ENCODE data around the gene ILF3.

The ILF3 gene

DNA sequence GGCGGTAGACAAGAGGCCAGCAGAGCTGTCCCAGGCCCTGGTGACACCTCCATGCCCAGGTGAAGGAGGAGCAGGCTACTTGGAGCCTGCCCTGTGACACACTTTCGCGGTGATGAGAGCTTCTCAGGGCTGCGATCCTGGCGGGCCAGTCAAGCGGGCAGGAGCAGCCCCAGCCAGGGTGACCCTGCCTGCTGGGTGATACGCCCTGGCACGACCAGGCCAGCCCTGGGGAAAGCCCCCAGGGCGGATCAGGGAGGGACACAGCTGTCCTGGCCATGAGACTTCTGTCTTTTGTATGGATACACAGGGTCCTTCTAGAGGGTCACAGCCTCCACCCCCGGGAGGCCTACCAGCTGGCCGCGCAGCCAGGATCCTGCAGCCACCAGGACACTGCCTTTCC, 76.8 kb downstream of the ILF3 start:
- DNase-seq (ENCODE audit: low spot score): no peak

DNA sequence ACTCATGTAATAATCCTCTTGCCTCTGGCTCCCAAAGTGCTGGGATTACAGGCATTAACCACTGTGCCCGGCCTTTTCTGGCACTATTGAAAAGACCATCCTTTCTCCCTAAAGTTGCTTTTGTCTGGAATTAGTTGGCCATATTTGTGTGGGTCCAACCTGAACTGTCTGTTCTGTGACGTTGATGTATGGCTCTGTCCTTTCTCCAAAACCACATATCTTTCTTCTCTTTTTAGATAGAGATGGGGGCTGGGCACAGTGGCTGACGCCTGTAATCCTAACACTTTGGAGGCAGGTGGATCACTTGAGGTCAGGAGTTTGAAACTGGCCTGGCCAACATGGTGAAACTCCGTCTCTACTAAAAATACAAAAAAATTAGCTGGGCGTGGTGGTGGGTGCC, 81.6 kb downstream of the ILF3 start:
- no peak for DNase-seq (ENCODE audit: low spot score)

DNA sequence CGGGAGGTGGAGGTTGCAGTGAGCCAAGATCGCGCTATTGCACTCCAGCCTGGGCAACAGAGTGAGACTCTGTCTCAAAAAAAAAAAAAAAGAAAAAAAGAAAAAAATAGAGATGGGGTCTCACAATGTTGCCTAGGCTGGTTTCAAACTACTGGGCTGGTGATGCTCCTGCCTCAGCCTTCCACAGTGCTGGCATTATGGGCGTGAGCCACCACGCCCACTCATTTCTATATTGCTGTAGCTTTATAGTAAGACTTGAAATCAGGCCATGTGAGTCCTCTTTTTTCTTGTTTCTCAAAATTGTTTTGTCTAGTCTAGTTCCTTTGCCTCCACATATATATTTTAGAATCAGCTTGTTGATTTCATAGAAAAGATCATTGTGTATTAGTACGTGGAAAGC, 82.0 kb downstream of the ILF3 start:
- no peak for DNase-seq (ENCODE audit: low spot score)

DNA sequence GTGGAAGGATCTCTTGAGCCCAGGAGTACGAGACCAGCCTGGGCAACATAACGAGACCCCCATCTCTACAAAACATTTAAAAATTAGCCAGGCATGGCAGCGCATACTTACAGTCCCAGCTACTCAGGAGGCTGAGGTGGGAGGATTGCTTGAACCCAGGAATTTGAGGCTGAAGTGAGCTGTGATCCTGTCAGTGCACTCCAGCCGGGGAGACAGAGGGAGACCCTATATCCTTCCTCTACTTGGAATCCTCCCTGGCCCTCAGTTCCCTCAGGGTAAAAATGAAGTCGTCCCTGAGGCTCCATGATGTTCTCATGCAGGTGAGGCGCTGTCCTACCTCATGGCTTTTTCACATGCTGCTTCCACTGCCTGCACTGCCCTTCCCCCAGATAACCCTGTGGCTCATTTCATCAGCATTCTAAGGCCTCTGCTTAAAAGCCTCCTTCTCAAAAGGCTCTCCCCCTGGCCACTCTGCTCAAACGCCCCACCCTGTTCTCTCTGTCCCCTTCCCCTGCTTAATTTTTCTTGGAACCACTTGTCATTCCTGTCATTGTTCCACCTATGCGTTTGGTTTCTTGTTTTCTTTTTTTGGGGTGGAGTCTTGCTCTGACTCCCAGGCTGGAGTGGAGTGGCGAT, 82.9 kb downstream of the ILF3 start:
- DNase-seq (ENCODE audit: low spot score): no peak

DNA sequence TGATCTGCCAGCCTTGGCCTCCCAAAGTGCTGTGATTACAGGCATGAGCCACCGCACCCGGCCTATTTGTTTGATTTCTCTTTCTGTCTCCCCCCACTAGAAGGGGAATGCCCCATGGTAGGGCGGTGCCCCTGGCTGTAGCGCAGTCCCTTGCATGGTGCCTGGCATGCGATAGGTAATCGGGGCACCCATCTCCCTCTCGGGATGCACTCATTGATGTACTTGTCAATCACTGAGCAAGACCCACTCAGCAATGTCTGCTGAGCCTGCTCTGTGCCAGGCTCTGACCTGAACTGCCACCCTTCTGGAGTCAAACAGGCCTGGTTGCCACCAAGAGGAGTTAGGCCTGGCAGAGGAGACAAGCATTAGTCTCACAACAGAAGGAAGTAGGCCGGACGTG, 83.6 kb downstream of the ILF3 start:
- DNase-seq (ENCODE audit: low spot score): no peak

DNA sequence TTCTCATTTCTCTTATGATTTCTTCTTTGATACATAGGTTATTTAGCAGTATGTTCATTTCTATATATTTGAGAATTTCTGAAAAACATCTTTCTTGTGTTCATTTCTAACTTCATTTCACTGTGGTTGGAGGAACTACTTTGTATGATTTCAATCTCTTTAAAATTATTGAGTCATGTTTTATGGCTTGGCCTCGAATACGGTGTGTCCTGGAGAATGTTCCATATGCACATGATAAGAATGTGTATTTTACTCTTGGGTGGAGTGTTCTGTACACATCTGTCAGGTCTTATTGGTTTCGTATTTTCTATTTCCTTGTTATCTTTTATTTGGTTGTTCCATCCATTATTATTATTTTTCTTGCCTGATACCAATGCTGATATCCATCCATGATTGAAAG, 86.7 kb downstream of the ILF3 start:
- DNase-seq (ENCODE audit: low spot score): no peak

Data from hematopoietic multipotent progenitor cell treated with erythropoietin and hydrocortisone succinate and interleukin-3 and kit ligand, for 17 days (in vitro differentiated cells).